Measurements from ENCODE around the gene KCNMB3. TPM values are rescaled to one million over a fixed set of nuclear protein-coding genes. Genes with fewer than 3 reads are reported as not detected.

Gene KCNMB3
- total and polyA plus RNA-seq, 2 of the 13 experiments (the other 11 are each of a cell fraction or from before 2014, with no cell fraction given) = 4.3 to 7.1 TPM

- TF ChIP-seq PATZ1 (CRISPR knock-in tag; IDR thresholded peaks at IDR 0.05) = no peak
- TF ChIP-seq FOSL2 (CRISPR knock-in tag; IDR thresholded peaks at IDR 0.05) = peak; percentile 44; the same call in 1 of the 2 replicates
- TF ChIP-seq CENPBD1 (CRISPR knock-in tag; IDR thresholded peaks at IDR 0.05; ENCODE audit: borderline replicate concordance, low read depth) = no peak
- TF ChIP-seq THYN1 (CRISPR knock-in tag; IDR thresholded peaks at IDR 0.05; ENCODE audit: borderline replicate concordance, low read depth) = no peak
- no peak for TF ChIP-seq ZBTB33 (CRISPR knock-in tag; IDR thresholded peaks at IDR 0.05)
- no peak for TF ChIP-seq CBX2 (IDR thresholded peaks at IDR 0.05; ENCODE audit: low read depth, low read length)
- no peak for TF ChIP-seq CBX2 (CRISPR knock-in tag; IDR thresholded peaks at IDR 0.05; ENCODE audit: low read depth)
- TF ChIP-seq ZGPAT (CRISPR knock-in tag; IDR thresholded peaks at IDR 0.05) = no peak
- TF ChIP-seq U2AF1 (optimal IDR thresholded peaks at IDR 0.05; ENCODE audit: low read depth, low read length) = no peak
- TF ChIP-seq ARID4A (CRISPR knock-in tag; IDR thresholded peaks at IDR 0.05; ENCODE audit: borderline replicate concordance) = no peak; the same call in 1 of the 2 replicates
- TF ChIP-seq HNF1A (IDR thresholded peaks at IDR 0.05; ENCODE audit: low read depth) = no peak
- TF ChIP-seq HNF1A (CRISPR knock-in tag; IDR thresholded peaks at IDR 0.05; ENCODE audit: borderline replicate concordance) = no peak
Measured at GRCh38 chr3:179268400-179269051, 17.6 kb upstream of the KCNMB3 start (continued).

All from HepG2 (cell line).